K562 (cell line): ENCODE results near the gene ZCCHC17. TPM values are rescaled to one million over a fixed set of nuclear protein-coding genes. Genes with fewer than 3 reads are reported as not detected.

Source experiments
- ATAC-seq: fragments of 200-7000 bp; cut with Tn5 transposase; 3 replicates; pipeline ENCODE4 v1.9.1; 2020; ENCODE audit warnings: moderate library complexity
- BruUV-seq: library from RNA; stranded (reverse); fragments of 400-500 nt; replicated peaks from 2 replicates; lab custom pipeline; 2021; lab: Mats Ljungman, UMichigan
- CTCF ChIA-PET: fragments of 300-600 bp; formaldehyde crosslinking; extraction: SDS; loops from one replicate; lab custom pipeline; 2021; ENCODE audit warnings: low intra/inter-chr PET ratio; lab: Yijun Ruan, JAX
- POLR2A ChIA-PET: fragments of 300-600, 350-650 bp; sonication (Branson Sonifier 250); formaldehyde crosslinking; extraction: SDS; loops from one replicate; lab custom pipeline; 2021; ENCODE audit warnings: antibody characterized with exemption, inconsistent platforms; lab: Yijun Ruan, JAX
- DNase-seq, 4 experiments: peaks; one replicate each; pipeline versions ENCODE4 v3.0.0 to v3.0.0-alpha.2; 2011 to 2018; ENCODE audit warnings: low spot score in 3 of 4, mixed read lengths in 3 of 4; ENCODE audit errors: extremely low read depth in 1 of 4
- FAIRE-seq: peaks from 2 replicates; lab custom pipeline; 2011; peaks lifted over from hg19 to GRCh38; lab: Jason Lieb, UNC
- H2AFZ ChIP-seq: 2 replicates; pipeline ENCODE4 v1.6.0; 2011; ENCODE audit warnings: low read depth, low read length, control low read depth, inconsistent platforms
- H3K27ac ChIP-seq: fragments of 200-600 bp; 3 replicates; pipeline ENCODE4 v1.8.0; 2011; ENCODE audit warnings: low read depth, mild to moderate bottlenecking, control low read depth, inconsistent platforms, low read length, moderate library complexity, mixed read lengths; ENCODE audit errors: extremely low read depth
- H3K27me3 ChIP-seq, 2 experiments: fragments of 300-600 bp in 1 of 2; 2 replicates in 1 of 2; 3 replicates in 1 of 2; pipeline versions ENCODE4 v1.6.0 to v1.8.0; 2011; ENCODE audit warnings: inconsistent platforms in 2 of 2, low read length in 2 of 2, mild to moderate bottlenecking in 1 of 2, mixed read lengths in 1 of 2, moderate library complexity in 1 of 2; ENCODE audit not compliant: control insufficient read depth in 2 of 2, insufficient read depth in 2 of 2
- H3K36me3 ChIP-seq: fragments of 300-600 bp; 3 replicates; pipeline ENCODE4 v1.8.0; 2011; ENCODE audit warnings: mild to moderate bottlenecking, low read length, inconsistent platforms; ENCODE audit not compliant: control insufficient read depth, insufficient read depth
- H3K4me1 ChIP-seq, 2 experiments: fragments of 200-600 bp in 1 of 2; replicated peaks in 1 of 2; 2 replicates in 1 of 2; 3 replicates in 1 of 2; pipeline versions ENCODE4 v1.5.1 to v1.8.0; 2011; ENCODE audit warnings: inconsistent platforms in 2 of 2, low read length in 2 of 2, mild to moderate bottlenecking in 1 of 2, mixed read lengths in 1 of 2, moderate library complexity in 1 of 2; ENCODE audit not compliant: control insufficient read depth in 2 of 2, insufficient read depth in 2 of 2
- H3K4me2 ChIP-seq: 2 replicates; pipeline ENCODE4 v1.6.1; 2011; ENCODE audit warnings: low read length, control low read depth, inconsistent platforms, mixed read lengths; ENCODE audit not compliant: insufficient read depth
- H3K4me3 ChIP-seq: fragments of 200-600 bp; sonication (generic), shearing (Covaris generic); 2 replicates; pipeline ENCODE4 v1.5.1; 2016; ENCODE audit warnings: control low read depth, inconsistent platforms
- H3K79me2 ChIP-seq: fragments of 200-600 bp; 3 replicates; pipeline ENCODE4 v1.8.0; 2011; ENCODE audit warnings: low read length, inconsistent platforms; ENCODE audit not compliant: control insufficient read depth, insufficient read depth
- H3K9ac ChIP-seq, 2 experiments: 2 replicates each; pipeline versions ENCODE4 v1.6.0 to v1.6.1; 2011; ENCODE audit warnings: low read depth in 2 of 2, low read length in 2 of 2, control low read depth in 1 of 2, inconsistent platforms in 1 of 2, mild to moderate bottlenecking in 1 of 2, mixed read lengths in 1 of 2; ENCODE audit not compliant: insufficient read depth in 1 of 2
- H3K9me1 ChIP-seq: one replicate; pipeline ENCODE4 v1.6.0; 2011; ENCODE audit warnings: inconsistent platforms, mild to moderate bottlenecking, low read length, moderate library complexity; ENCODE audit not compliant: control insufficient read depth, insufficient read depth
- H3K9me3 ChIP-seq: replicated peaks from 2 replicates; pipeline ENCODE4 v1.5.1; 2011; ENCODE audit warnings: low read depth, low read length, inconsistent platforms; ENCODE audit not compliant: control insufficient read depth, insufficient read depth
- H4K20me1 ChIP-seq: replicated peaks from 2 replicates; pipeline ENCODE4 v1.6.1; 2011; ENCODE audit warnings: low read length, inconsistent platforms, mixed read lengths; ENCODE audit not compliant: control insufficient read depth, insufficient read depth
- ATF1 ChIP-seq, 2 experiments: fragments of 450-650 bp in 1 of 2; IDR thresholded peaks; 2 replicates each; pipeline ENCODE4 v1.6.1; 2016; ENCODE audit warnings: missing compliant biosample characterization in 1 of 2, missing genetic modification characterization in 1 of 2
- MAFG ChIP-seq: fragments of 450-650 bp; conservative IDR thresholded peaks from 2 replicates; pipeline ENCODE4 v1.6.1; 2016; ENCODE audit warnings: missing genetic modification characterization, missing compliant biosample characterization
- MYC ChIP-seq, 2 experiments: fragments of 250-450 bp in 1 of 2; sonication (Bioruptor Pico) in 1 of 2; IDR thresholded peaks; 2 replicates each; pipeline versions ENCODE4 v1.5.1 to v1.6.1; 2012 to 2021; ENCODE audit warnings: low read depth in 2 of 2, borderline replicate concordance in 1 of 2, improper control_type of control experiment in 1 of 2, low read length in 1 of 2, mild to moderate bottlenecking in 1 of 2, moderate library complexity in 1 of 2
- NFXL1 ChIP-seq: fragments of 450-650 bp; formaldehyde crosslinking; IDR thresholded peaks from 2 replicates; pipeline ENCODE4 v1.4.0; 2021; ENCODE audit warnings: mild to moderate bottlenecking
- TAL1 ChIP-seq: fragments of 450-650 bp; IDR thresholded peaks from 2 replicates; pipeline ENCODE4 v1.6.1; 2016; ENCODE audit warnings: mild to moderate bottlenecking
- ZC3H8 ChIP-seq: fragments of 450-650 bp; IDR thresholded peaks from 2 replicates; pipeline ENCODE4 v1.6.1; 2017
- ZNF347 ChIP-seq: fragments of 450-650 bp; formaldehyde crosslinking; IDR thresholded peaks from 2 replicates; pipeline ENCODE4 v1.4.0; 2020; ENCODE audit warnings: low read depth, mild to moderate bottlenecking, moderate library complexity
- WGBS: fragments of 100-300 bp; shearing (Covaris generic); methylation state at CpG from one replicate; pipeline ENCODE4 v1.1.6; 2016; ENCODE audit warnings: low coverage, mixed read lengths; ENCODE audit not compliant: insufficient coverage; ENCODE audit errors: missing lambda C conversion rate; 5-methylcytosine and 5-hydroxymethylcytosine counted together
- in situ Hi-C: fragments of 300-500 bp; cut with MboI; formaldehyde crosslinking; loops from 4 replicates; pipeline ENCODE4 v1.15.0; 2018; ENCODE audit warnings: inconsistent platforms, mixed read lengths
- intact Hi-C: fragments of 100-400 bp; cut with micrococcal nuclease; formaldehyde crosslinking; loops from 2 replicates; pipeline ENCODE4 v1.14.2; 2022
- polyA plus RNA-seq, 8 experiments: library from polyadenylated mRNA; depleted of rRNA in 4 of 8; stranded (reverse) in 5 of 8; unstranded in 3 of 8; fragments of >200 nt; fragmentation: Nextera tagmentation in 2 of 8; fragmentation: Illumina TruSeq in 1 of 8; extraction: Ambion mirVana in 2 of 8; extraction: Trizol in 1 of 8; gene quantifications; 2 replicates each; pipeline versions ENCODE4 v1.2.1 to v1.2.3, GENCODE V29; 2011 to 2014; ENCODE audit warnings: inconsistent platforms in 1 of 8, missing spikeins in 1 of 8
- total RNA-seq, 7 experiments: library from RNA; depleted of rRNA in 6 of 7; stranded (reverse); fragments of >200 nt in 6 of 7; fragmentation: Illumina TruSeq in 2 of 7; extraction: Trizol in 2 of 7; gene quantifications; 2 replicates each; pipeline versions ENCODE4 v1.2.1 to v1.2.3, GENCODE V29; 2011 to 2021; ENCODE audit warnings: low replicate concordance in 1 of 7
- TF ChIP-seq, protein P1 (sequence below), 2 experiments: fragments of 450-650 bp; IDR thresholded peaks; 2 replicates each; pipeline ENCODE4 v1.6.1; 2016; ENCODE audit warnings: mild to moderate bottlenecking in 2 of 2, borderline replicate concordance in 1 of 2, low read depth in 1 of 2, moderate library complexity in 1 of 2
- TF ChIP-seq, protein P2 (sequence below): sonication (generic); formaldehyde crosslinking; IDR thresholded peaks from 2 replicates; pipeline ENCODE4 v1.8.0; 2023; ENCODE audit warnings: mild to moderate bottlenecking, missing genetic modification reagents

ZCCHC17 gene
- total and polyA plus RNA-seq, 9 of the 15 experiments (the other 6 are each of a cell fraction or from before 2014, with no cell fraction given) = 46.9 to 150 (median 74.7) TPM

GRCh38 chr1:31374511-31375196, 77.8 kb downstream of the ZCCHC17 start:
- no peaks in the 10 kb centered on the region for H4K20me1 ChIP-seq
- no peaks in the 10 kb centered on the region for H3K79me2 ChIP-seq
- no peak overlapping the region for H3K27ac ChIP-seq
- H2AFZ ChIP-seq = no peak overlapping the region
- H3K4me3 ChIP-seq = no peak overlapping the region
- no peaks in the 10 kb centered on the region; a peak in 1 of 5 replicates for H3K27me3 ChIP-seq
- DNase-seq = no peak
- no peaks in the 10 kb centered on the region for H3K9me1 ChIP-seq
- H3K36me3 ChIP-seq = no peaks in the 10 kb centered on the region
- peaks cover 8 to 19% of the 10 kb centered on the region in 2 experiments for H3K4me1 ChIP-seq
- ATAC-seq = no peak
- no peak for FAIRE-seq
- H3K4me2 ChIP-seq = no peak overlapping the region
- WGBS = 79% methylated on average over 7 of the region's 7 CpGs
- POLR2A ChIA-PET = interaction anchor here (0.6 to 2.1 kb wide), 3 partner anchors 11 to 174 kb away, joined by 3 to 6 read pairs (median 3); no protein-coding TSS in a partner anchor
- BruUV-seq = no TSS peak
- intact Hi-C loops (no loop called here), in situ Hi-C loops (no loop called here)
- H3K9ac ChIP-seq = no peak overlapping the region
- no peaks in the 10 kb centered on the region for H3K9me3 ChIP-seq
- CTCF ChIA-PET = no interaction called here
- TF ChIP-seq MAFG = no peak
- no peak for TF ChIP-seq ZNF347 (CRISPR knock-in tag)
- no peak for TF ChIP-seq NFXL1 (CRISPR knock-in tag)
- TF ChIP-seq, protein P1, sequence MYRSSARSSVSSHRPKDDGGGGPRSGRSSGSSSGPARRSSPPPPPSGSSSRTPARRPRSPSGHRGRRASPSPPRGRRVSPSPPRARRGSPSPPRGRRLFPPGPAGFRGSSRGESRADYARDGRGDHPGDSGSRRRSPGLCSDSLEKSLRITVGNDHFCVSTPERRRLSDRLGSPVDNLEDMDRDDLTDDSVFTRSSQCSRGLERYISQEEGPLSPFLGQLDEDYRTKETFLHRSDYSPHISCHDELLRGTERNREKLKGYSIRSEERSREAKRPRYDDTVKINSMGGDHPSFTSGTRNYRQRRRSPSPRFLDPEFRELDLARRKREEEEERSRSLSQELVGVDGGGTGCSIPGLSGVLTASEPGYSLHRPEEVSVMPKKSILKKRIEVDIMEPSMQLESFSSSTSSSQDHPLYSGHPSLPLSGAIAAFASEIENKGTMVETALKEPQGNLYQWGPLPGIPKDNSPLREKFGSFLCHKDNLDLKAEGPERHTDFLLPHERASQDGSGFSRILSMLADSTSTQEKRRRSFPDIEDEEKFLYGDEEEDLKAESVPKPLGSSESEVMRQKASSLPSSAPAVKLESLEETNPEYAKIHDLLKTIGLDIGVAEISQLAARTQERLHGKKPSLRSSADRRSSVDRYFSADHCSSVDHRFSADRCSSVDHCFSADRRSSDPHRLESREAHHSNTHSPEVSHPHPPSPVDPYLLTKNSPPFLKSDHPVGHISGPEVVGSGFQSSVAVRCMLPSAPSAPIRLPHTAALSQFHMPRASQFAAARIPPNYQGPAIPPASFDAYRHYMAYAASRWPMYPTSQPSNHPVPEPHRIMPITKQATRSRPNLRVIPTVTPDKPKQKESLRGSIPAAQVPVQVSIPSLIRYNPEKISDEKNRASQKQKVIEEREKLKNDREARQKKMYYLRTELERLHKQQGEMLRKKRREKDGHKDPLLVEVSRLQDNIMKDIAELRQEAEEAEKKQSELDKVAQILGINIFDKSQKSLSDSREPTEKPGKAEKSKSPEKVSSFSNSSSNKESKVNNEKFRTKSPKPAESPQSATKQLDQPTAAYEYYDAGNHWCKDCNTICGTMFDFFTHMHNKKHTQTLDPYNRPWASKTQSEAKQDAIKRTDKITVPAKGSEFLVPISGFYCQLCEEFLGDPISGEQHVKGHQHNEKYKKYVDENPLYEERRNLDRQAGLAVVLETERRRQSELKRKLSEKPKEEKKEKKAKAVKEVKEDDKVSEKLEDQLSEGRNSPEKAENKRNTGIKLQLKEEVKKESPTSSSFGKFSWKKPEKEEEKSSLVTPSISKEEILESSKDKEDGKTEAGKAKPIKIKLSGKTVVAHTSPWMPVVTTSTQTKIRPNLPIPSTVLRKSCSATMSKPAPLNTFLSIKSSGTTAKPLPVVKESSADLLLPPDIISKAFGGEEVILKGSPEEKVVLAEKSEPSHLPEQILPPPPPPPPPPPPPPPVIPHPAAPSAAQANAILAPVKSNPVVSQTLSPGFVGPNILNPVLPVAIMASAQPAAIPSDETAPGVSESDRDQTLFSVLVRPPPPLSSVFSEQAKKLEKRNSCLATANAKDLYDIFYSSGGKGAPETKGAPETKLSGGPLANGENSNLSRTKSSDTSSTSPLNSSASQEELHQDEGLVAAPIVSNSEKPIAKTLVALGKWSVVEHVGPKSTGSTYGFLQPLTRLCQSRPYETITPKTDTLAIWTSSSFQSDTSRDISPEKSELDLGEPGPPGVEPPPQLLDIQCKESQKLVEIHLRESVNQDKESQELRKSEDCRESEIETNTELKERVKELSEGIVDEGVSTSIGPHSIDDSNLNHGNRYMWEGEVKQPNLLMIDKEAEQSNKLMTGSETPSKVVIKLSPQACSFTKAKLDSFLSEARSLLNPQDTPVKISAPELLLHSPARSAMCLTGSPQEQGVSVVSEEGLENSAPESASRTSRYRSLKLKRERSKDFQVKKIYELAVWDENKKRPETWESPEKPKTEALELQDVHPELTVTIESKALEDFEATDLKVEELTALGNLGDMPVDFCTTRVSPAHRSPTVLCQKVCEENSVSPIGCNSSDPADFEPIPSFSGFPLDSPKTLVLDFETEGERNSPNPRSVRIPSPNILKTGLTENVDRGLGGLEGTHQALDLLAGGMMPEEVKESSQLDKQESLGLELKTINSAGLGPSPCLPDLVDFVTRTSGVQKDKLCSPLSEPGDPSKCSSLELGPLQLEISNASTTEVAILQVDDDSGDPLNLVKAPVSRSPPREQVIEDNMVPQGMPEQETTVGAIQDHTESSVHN (IDR thresholded peaks at IDR 0.05; ENCODE audit: borderline replicate concordance in 1 of 2, low read depth in 1 of 2) = no peak
- no peak for TF ChIP-seq ZC3H8
- TF ChIP-seq TAL1 = no peak
- TF ChIP-seq, protein P2, sequence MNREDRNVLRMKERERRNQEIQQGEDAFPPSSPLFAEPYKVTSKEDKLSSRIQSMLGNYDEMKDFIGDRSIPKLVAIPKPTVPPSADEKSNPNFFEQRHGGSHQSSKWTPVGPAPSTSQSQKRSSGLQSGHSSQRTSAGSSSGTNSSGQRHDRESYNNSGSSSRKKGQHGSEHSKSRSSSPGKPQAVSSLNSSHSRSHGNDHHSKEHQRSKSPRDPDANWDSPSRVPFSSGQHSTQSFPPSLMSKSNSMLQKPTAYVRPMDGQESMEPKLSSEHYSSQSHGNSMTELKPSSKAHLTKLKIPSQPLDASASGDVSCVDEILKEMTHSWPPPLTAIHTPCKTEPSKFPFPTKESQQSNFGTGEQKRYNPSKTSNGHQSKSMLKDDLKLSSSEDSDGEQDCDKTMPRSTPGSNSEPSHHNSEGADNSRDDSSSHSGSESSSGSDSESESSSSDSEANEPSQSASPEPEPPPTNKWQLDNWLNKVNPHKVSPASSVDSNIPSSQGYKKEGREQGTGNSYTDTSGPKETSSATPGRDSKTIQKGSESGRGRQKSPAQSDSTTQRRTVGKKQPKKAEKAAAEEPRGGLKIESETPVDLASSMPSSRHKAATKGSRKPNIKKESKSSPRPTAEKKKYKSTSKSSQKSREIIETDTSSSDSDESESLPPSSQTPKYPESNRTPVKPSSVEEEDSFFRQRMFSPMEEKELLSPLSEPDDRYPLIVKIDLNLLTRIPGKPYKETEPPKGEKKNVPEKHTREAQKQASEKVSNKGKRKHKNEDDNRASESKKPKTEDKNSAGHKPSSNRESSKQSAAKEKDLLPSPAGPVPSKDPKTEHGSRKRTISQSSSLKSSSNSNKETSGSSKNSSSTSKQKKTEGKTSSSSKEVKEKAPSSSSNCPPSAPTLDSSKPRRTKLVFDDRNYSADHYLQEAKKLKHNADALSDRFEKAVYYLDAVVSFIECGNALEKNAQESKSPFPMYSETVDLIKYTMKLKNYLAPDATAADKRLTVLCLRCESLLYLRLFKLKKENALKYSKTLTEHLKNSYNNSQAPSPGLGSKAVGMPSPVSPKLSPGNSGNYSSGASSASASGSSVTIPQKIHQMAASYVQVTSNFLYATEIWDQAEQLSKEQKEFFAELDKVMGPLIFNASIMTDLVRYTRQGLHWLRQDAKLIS (CRISPR knock-in tag) = no peak
- TF ChIP-seq ATF1 (CRISPR knock-in tag; IDR thresholded peaks at IDR 0.05) = no peak
- TF ChIP-seq ATF1 (tag; IDR thresholded peaks at IDR 0.05) = no peak
- TF ChIP-seq MYC (IDR thresholded peaks at IDR 0.05; ENCODE audit: low read depth, low read length) = no peak
- TF ChIP-seq MYC (CRISPR knock-in tag; IDR thresholded peaks at IDR 0.05; ENCODE audit: borderline replicate concordance, low read depth) = no peak
